Measurements from ENCODE around the gene LPAR3.
"Not testable (repeated sequence)": the region's sequence is repeated elsewhere in the genome, so short reads cannot be mapped to it uniquely, and the experiment has no call there.

DNA sequence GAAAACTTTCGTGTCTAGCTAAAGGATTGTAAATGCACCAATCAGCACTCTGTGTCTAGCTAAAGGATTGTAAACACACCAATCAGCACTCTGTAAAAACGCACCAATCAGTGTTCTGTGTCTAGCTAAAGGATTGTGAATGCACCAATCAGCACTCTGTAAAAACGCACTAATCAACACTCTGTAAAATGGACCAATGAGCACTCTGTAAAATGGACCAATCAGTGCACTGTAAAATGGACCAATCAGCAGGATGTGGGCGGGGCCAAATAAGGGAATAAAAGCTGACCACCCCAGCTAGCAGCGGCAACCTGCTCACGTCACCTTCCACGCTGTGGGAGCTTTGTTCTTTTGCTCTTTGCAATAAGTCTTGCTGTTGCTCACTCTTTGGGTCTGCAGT lies 9.7 kb upstream of the LPAR3 start:
- TF ChIP-seq POLR2A (IDR thresholded peaks at IDR 0.05): not testable (repeated sequence)
- TF ChIP-seq, protein P1, sequence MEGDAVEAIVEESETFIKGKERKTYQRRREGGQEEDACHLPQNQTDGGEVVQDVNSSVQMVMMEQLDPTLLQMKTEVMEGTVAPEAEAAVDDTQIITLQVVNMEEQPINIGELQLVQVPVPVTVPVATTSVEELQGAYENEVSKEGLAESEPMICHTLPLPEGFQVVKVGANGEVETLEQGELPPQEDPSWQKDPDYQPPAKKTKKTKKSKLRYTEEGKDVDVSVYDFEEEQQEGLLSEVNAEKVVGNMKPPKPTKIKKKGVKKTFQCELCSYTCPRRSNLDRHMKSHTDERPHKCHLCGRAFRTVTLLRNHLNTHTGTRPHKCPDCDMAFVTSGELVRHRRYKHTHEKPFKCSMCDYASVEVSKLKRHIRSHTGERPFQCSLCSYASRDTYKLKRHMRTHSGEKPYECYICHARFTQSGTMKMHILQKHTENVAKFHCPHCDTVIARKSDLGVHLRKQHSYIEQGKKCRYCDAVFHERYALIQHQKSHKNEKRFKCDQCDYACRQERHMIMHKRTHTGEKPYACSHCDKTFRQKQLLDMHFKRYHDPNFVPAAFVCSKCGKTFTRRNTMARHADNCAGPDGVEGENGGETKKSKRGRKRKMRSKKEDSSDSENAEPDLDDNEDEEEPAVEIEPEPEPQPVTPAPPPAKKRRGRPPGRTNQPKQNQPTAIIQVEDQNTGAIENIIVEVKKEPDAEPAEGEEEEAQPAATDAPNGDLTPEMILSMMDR (IDR thresholded peaks at IDR 0.05): not testable (repeated sequence)

Data from Peyer's patch (tissue), 4 donors.